Stimulated activated naive CD8-positive, alpha-beta T cell treated with anti-CD3 and anti-CD28 coated beads, Interleukin-15, Interleukin-2, amounts not matched to agents 100 ng/mL and 50 ng/mL, for 24 hours (primary cell): ENCODE measurements around the gene CD36.

Source experiments
- H3K27ac Mint-ChIP-seq: one replicate; pipeline ENCODE4 v1.8.0; 2021; ENCODE audit warnings: mild to moderate bottlenecking, mixed read lengths
- H3K27me3 Mint-ChIP-seq: one replicate; pipeline ENCODE4 v1.8.0; 2021; ENCODE audit warnings: mixed read lengths
- H3K36me3 Mint-ChIP-seq: one replicate; pipeline ENCODE4 v1.8.0; 2021; ENCODE audit warnings: low read depth, mixed read lengths
- H3K4me1 Mint-ChIP-seq: one replicate; pipeline ENCODE4 v1.8.0; 2021; ENCODE audit warnings: low read depth, mixed read lengths
- H3K4me3 Mint-ChIP-seq: one replicate; pipeline ENCODE4 v1.8.0; 2021; ENCODE audit warnings: mild to moderate bottlenecking, mixed read lengths
- H3K9me3 Mint-ChIP-seq: one replicate; pipeline ENCODE4 v1.8.0; 2021; ENCODE audit warnings: mixed read lengths

Gene CD36

DNA sequence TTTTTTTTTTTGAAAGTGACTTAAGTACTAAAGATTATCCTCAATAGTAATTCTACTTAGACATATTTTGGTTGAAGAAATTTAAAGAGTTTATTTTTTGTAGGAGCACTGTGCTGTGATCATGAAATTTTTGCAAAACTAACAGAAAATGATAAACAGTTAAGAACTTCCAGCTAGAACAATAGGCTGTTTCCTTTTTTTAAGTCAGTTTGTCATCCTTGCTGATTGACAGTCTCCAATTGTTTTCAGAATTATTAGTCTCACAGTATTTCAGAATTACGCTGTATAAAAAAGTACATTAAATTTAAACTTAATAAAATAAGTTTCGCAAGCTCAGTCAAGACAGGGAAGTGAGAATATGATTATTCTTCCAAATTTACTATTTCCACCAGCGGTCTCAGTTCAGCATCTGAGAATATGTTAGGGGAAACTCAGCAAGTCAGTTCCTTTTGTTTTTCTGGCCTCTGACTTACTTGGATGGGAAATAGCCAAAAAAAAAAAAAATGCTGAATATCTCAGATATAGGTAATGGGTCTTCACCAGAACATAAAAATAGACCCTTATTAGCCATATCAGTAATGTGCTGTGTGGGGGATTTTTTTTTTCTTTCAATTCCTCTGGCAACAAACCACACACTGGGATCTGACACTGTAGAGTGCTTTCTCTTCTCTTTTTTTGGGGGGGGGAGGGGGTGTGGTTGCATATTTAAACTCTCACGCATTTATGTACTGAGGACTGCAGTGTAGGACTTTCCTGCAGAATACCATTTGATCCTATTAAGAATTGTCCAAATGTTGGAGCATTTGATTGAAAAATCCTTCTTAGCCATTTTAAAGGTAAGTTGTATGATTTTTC lies at the start of gene CD36:
TSS of gene CD36 (plus strand) at position 732 of the 855 bp plus-strand sequence. CDS start 8,099 bp downstream, outside the sequence.
- no peak within 1 kb of the TSS for H3K4me3 Mint-ChIP-seq
- H3K27me3 Mint-ChIP-seq = no peaks in the 10 kb centered on the region
- no peaks in the 10 kb centered on the region for H3K9me3 Mint-ChIP-seq
- no peak within 1 kb of the TSS for H3K27ac Mint-ChIP-seq
- H3K4me1 Mint-ChIP-seq = no peaks in the 10 kb centered on the region
- H3K36me3 Mint-ChIP-seq = no peaks in the 10 kb centered on the region

DNA sequence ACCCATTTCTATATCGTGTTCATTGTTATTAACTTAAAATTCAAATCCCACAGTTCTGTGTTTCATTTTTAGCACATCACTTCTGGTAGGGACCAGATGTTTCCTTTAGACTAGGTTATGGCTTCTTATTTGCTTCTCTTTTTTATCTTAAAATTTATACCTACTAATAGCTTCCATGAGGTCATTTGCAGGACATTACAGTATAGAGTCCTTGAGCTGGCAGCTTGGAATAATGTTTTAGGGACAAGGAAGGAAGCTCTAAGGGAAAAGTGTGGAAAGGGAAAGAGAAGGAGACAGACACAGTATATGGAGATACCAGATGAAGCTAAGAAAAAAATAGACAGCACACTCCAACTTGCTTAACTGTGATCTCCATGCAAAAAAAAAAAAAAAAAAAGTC lies 48.8 kb upstream of the CD36 start:
- Mint-ChIP-seq H3K9me3 (no peaks in the 10 kb centered on the region), H3K36me3 (no peaks in the 10 kb centered on the region), H3K4me1 (no peaks in the 10 kb centered on the region), H3K4me3 (no peak overlapping the region), H3K27me3 (no peaks in the 10 kb centered on the region), H3K27ac (no peak overlapping the region)

DNA sequence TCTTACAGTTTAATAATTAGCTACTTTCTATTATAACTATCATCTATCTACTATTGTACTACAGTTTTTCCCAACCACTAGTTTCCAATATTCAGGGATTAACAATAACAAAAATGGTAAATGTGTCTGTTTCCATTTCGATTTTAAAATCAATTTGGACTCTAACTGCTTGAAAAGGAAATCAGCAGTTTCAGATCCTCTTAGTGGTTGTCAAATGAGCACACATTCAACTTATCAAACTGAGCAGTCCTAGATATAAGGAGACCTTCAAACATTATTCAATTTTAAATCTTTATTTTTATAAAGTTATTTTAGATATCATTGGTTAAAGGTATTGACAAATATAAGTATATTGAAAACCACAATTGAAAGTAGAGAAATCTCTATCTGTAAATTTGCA lies 46.8 kb upstream of the CD36 start:
- Mint-ChIP-seq H3K36me3 (no peaks in the 10 kb centered on the region), H3K27me3 (no peaks in the 10 kb centered on the region), H3K4me3 (no peak overlapping the region), H3K9me3 (no peaks in the 10 kb centered on the region), H3K4me1 (no peaks in the 10 kb centered on the region), H3K27ac (no peak overlapping the region)

DNA sequence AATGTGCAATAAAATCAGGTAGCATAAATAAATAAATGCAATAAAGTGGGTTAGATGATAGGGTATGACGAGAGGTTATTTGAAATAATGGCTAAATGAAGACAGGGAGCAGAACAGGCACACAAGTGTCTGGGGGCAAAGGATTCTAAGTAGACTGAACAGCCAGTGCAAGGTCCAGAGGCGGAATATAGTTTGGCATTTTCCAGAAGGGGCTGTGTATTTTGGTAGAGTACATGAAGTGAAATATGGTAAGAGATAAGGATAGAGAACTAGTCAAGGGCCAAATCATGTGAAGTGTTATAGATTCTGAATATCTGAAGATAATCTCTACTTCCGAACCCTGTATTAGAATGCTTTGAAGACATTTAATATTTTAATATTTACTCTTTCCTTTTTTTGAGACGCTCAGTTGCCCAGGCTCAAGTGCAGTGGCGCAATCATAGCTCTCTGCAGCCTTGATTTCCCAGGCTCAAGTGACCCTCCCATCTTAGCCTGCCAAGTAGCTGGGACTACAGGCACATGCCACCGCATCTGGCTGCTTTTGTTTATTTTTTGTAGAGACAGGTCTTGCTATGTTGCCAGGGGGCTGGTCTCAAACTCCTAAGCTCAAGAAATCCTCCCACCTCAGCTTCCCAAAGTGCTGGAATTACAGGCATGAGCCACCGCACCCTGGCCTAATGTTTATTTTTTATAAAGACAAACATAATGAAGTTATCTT lies 44.4 kb upstream of the CD36 start:
- Mint-ChIP-seq H3K4me1 (no peaks in the 10 kb centered on the region), H3K27me3 (no peaks in the 10 kb centered on the region), H3K4me3 (no peak overlapping the region), H3K36me3 (no peaks in the 10 kb centered on the region), H3K9me3 (no peaks in the 10 kb centered on the region), H3K27ac (no peak overlapping the region)

DNA sequence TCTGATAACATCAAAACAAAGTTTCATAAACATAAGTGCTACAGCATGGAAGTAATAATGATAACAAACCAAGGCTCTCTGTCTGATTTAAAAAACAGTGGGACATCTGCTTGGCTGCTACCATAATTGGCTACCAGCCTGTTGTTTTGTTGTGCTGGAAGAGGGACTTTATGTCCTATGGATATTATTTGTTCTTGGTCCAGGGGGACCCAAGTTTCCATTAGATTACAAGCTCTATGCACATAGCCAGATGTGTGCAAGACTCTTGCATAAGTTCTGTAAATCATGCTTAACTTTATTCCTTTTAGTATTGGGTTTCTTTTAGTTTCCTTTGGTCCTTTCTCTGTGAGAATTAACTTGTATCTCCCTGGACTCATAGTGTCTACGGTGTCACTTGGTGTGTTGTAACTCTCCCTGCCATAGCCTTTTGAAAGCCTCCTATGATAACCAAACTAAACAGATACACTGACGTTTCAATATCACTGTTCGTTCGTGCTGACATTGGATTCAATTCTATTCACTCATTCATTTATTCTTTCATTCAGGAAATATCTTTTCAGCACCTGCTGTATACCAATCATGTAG lies 41.4 kb upstream of the CD36 start:
- Mint-ChIP-seq H3K27ac (no peak overlapping the region), H3K9me3 (no peaks in the 10 kb centered on the region), H3K4me3 (no peak overlapping the region), H3K4me1 (no peaks in the 10 kb centered on the region), H3K36me3 (no peaks in the 10 kb centered on the region), H3K27me3 (no peaks in the 10 kb centered on the region)

DNA sequence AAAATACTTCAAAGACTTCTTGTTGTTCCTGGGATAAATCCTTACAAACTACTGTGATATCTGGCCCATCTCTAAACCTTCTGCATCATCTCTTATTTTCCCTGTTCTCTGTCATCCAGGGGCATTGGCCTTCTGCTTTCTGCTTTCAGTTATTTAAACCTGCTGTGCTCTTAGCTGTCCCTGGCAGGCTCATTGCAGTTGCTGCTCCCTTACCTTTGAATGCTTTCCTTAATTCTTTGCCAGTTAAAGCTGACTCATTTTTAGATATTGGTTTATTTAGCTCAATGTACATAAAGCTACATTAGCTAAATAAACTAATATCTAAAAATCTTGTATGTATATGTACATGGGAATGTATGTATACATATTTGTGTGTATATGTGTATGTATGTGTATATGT lies 40.6 kb upstream of the CD36 start:
- Mint-ChIP-seq H3K27ac (no peak overlapping the region), H3K36me3 (no peaks in the 10 kb centered on the region), H3K27me3 (no peaks in the 10 kb centered on the region), H3K9me3 (no peaks in the 10 kb centered on the region), H3K4me1 (no peaks in the 10 kb centered on the region), H3K4me3 (no peak overlapping the region)

DNA sequence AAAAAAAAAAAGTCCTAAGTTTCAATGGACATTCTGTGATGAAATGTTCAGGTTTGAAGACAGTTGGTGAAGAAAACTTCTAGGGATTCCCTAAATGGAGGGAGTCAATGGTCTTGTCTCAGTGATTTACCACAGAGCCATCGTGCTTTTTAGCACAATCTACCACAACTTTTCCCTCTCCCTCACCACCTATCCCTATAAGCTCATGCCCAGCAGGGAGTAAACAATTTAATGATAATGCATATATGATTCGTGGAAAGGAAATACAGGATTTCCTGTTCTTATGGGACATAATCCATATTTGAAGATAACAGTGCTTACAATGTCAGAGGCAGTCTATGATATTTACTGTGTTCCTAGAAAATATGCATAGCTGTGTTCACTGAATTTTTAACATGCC lies 38.4 kb upstream of the CD36 start:
- Mint-ChIP-seq H3K9me3 (no peaks in the 10 kb centered on the region), H3K27me3 (no peaks in the 10 kb centered on the region), H3K27ac (no peak overlapping the region), H3K4me1 (no peaks in the 10 kb centered on the region), H3K36me3 (no peaks in the 10 kb centered on the region), H3K4me3 (no peak overlapping the region)

DNA sequence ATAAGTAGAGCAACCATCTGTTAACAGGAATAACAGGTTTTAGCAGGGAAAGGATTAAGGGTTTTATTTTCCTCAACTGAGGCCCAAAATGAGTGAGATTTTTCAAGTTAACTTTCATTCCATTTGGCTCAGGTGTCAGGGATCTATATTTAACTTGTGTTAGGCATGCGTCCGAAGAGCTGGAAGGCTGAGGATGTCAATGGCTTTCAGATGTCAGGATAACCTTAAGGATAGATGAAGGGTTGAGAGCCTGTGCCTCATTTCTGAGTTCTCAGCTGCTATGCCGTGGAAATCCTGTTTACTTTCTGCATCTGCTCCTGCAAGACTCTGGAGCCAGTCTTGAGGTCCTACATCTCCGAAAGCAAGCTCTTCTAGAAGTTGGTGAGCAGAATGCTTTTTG lies 36.4 kb upstream of the CD36 start:
- Mint-ChIP-seq H3K27ac (no peak overlapping the region), H3K36me3 (no peaks in the 10 kb centered on the region), H3K27me3 (no peaks in the 10 kb centered on the region), H3K9me3 (no peaks in the 10 kb centered on the region), H3K4me3 (no peak overlapping the region), H3K4me1 (no peaks in the 10 kb centered on the region)

DNA sequence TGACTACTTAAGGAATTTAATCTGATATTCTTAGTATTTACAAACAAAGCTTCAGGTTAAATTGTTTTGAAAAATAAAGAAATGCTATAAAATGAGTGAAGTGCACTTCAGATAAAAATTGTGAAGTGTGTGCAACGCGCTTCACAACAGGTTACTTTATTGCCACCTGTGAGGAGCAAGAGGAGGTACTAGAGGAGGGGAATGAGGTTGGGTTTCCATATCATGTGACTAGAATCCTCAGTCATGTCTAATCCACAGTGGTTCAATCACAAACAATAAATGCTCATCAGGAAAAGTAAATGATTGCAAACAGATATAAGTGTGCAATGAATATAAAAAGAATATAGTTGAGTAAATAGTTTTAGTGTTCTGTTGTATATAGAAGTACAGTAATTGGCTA lies 34.5 kb upstream of the CD36 start:
- Mint-ChIP-seq H3K27me3 (no peaks in the 10 kb centered on the region), H3K27ac (no peak overlapping the region)

DNA sequence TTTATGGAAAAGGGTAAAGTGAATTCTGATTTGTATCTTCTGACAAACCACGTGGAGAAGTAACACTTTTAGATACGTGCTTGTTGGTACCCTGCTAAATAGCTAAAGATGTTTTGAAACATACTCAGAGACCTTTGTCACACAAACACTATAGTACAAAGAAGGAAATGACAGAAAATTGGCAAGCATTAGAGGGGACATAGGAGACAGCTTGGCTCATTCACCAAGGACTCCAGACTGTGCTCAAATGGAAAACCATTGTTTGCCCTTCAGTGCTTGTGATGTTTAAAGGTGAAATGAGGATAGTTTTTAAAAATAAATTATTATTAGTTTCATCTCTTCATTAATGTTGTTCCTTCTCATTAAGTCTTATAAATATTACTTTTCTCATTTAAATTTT lies 34.0 kb upstream of the CD36 start:
- Mint-ChIP-seq H3K9me3 (no peaks in the 10 kb centered on the region), H3K27me3 (no peaks in the 10 kb centered on the region), H3K36me3 (no peaks in the 10 kb centered on the region), H3K4me1 (no peaks in the 10 kb centered on the region), H3K27ac (no peak overlapping the region), H3K4me3 (no peak overlapping the region)

More for the DNA sequence above, 34.5 kb upstream of the CD36 start:
- no peak overlapping the region for H3K4me3 Mint-ChIP-seq
- no peaks in the 10 kb centered on the region for H3K4me1 Mint-ChIP-seq
- no peaks in the 10 kb centered on the region for H3K9me3 Mint-ChIP-seq
- no peaks in the 10 kb centered on the region for H3K36me3 Mint-ChIP-seq

DNA sequence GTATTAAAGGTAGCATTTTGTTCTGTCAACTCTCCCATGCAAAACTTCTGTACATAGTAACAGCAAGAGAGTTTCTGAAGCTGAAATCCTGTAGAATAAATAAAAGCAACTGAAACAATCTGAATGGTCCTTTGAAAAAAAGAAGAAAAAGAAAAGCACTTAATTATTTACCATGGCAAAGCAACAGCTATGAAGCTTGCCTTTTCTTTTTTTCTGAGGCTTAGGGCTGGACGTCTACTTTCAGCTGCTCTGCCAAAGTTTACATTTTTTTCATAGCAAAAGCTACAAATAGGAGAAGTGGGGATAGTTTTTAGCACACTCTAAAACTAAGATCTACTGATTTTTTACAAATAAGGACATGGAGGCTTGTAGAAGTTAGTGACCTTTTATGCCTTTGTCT lies 31.3 kb upstream of the CD36 start:
- no peaks in the 10 kb centered on the region for H3K9me3 Mint-ChIP-seq
- H3K4me3 Mint-ChIP-seq = no peak overlapping the region
- H3K27me3 Mint-ChIP-seq = no peaks in the 10 kb centered on the region
- no peaks in the 10 kb centered on the region for H3K4me1 Mint-ChIP-seq
- H3K36me3 Mint-ChIP-seq = no peaks in the 10 kb centered on the region
- no peak overlapping the region for H3K27ac Mint-ChIP-seq

DNA sequence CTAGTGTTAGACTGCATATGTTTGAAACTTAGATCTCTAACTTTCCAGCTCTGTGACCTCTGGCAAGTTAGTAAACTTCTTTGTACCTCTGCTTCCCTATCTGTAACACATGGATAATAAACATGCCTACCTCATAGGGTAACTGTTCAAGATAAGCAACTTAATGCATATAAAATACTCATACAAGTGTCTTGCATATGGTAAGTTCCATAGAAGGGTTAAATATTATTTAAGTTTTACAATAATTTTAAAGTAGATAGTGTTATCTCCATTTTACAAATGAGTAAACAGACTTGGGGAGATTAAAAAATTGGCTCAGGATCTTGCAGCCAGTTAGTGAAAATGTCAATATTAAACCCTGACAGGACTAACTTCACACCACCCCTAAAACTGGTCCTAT lies 30.1 kb upstream of the CD36 start:
- no peak overlapping the region for H3K27ac Mint-ChIP-seq
- no peaks in the 10 kb centered on the region for H3K4me1 Mint-ChIP-seq
- H3K4me3 Mint-ChIP-seq = no peak overlapping the region
- H3K9me3 Mint-ChIP-seq = no peaks in the 10 kb centered on the region
- no peaks in the 10 kb centered on the region for H3K27me3 Mint-ChIP-seq
- no peaks in the 10 kb centered on the region for H3K36me3 Mint-ChIP-seq

DNA sequence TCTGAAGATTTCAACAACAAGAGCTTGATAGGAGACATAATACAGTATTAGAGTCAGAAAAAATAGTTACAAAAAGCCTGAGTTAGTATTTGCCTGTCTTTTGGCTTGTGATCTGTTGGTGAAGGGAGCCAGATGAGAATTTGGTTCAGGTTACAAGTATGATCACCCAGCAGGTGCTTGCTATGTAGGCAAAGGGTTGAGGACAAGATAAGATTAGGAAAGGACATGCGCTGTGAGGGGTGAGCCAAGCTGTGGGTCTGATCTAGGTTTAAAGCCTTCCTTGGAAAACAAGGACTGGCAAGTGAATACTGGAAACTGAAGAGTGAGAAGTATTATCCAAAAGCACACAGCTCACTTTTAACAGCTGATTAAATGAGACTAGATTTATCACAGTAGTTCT lies 28.7 kb upstream of the CD36 start:
- no peaks in the 10 kb centered on the region for H3K9me3 Mint-ChIP-seq
- no peaks in the 10 kb centered on the region for H3K36me3 Mint-ChIP-seq
- H3K27ac Mint-ChIP-seq = no peak overlapping the region
- H3K27me3 Mint-ChIP-seq = no peaks in the 10 kb centered on the region
- no peak overlapping the region for H3K4me3 Mint-ChIP-seq
- H3K4me1 Mint-ChIP-seq = no peaks in the 10 kb centered on the region

DNA sequence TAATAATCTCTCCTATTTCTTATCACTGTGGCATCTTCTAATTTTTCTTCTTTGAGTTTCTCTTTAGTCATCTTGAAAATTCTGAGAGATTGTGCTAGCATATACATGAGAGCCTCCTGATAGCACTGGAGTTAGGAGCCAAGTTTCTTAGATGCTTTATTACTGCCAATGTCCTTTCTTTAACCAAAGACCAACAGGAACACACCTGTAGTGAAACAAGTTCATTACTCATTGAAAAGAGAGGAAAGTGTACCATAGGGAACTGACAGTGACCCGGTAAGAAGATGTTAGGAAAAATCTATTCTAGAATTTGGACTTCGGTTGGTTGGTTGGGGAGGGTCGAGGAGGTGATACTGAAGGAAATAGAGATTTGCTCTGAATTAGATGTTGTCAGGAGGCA lies 27.1 kb upstream of the CD36 start:
- H3K4me3 Mint-ChIP-seq = no peak overlapping the region

DNA sequence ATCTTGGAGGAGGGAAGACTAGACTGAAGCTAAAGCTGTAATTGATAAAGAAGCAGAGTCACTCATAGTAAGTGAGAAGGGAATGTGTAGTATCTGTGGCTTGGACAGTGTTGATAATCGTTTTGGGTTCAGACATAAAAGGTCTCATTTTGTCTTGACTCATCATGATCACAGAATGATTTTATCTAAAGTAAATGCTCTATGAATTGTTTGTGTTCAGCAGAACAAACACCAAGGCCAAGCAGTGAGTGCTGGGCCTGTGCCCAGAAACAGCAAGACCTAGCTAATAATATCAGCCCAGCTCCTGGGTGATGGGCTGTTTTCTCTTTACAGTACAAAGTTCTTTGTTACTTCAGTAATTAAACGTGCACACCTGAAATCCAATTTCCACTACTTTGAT lies 26.7 kb upstream of the CD36 start:
- Mint-ChIP-seq H3K36me3 (no peaks in the 10 kb centered on the region), H3K4me3 (no peak overlapping the region), H3K4me1 (no peaks in the 10 kb centered on the region), H3K27ac (no peak overlapping the region), H3K27me3 (no peaks in the 10 kb centered on the region), H3K9me3 (no peaks in the 10 kb centered on the region)

More for the DNA sequence above, 27.1 kb upstream of the CD36 start:
- Mint-ChIP-seq H3K9me3 (no peaks in the 10 kb centered on the region), H3K36me3 (no peaks in the 10 kb centered on the region), H3K4me1 (no peaks in the 10 kb centered on the region), H3K27ac (no peak overlapping the region), H3K27me3 (no peaks in the 10 kb centered on the region)
